Activated T-cell treated with anti-CD3 and anti-CD28 coated beads, Interleukin-2, amount 50 U/mL, for 1 hour (primary cell): ENCODE measurements around the gene SERPINA7.
"Not testable (repeated sequence)": the region's sequence is repeated elsewhere in the genome, so short reads cannot be mapped to it uniquely, and the experiment has no call there.

Experiments
- DNase-seq: peaks from one replicate; pipeline ENCODE4 v3.0.0-alpha.2; 2020

SERPINA7 gene, protein sequence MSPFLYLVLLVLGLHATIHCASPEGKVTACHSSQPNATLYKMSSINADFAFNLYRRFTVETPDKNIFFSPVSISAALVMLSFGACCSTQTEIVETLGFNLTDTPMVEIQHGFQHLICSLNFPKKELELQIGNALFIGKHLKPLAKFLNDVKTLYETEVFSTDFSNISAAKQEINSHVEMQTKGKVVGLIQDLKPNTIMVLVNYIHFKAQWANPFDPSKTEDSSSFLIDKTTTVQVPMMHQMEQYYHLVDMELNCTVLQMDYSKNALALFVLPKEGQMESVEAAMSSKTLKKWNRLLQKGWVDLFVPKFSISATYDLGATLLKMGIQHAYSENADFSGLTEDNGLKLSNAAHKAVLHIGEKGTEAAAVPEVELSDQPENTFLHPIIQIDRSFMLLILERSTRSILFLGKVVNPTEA

DNA sequence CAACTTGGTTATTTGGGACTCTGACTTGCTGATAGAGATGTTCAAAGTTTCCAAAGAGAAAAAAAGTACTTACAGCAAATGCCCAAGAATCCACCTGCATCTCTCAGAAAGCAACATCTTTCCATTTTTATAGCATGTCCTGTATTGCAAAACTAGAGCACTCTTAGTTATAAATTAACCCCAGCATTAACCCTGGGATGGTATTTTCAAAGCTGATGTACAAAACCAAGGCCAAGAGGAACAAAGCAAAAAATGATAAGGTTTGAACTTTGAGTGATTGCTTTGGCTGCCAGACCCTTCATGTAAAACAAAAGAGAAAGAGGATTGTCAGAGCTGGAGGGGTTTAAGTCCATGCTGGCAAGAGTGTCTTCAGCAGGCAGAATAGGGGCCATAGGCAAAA, at the start of gene SERPINA7:
TSS of gene SERPINA7 (minus strand) at position 103 of the 400 bp plus-strand sequence. CDS start 1,669 bp downstream, outside the sequence.
- no peak for DNase-seq

DNA sequence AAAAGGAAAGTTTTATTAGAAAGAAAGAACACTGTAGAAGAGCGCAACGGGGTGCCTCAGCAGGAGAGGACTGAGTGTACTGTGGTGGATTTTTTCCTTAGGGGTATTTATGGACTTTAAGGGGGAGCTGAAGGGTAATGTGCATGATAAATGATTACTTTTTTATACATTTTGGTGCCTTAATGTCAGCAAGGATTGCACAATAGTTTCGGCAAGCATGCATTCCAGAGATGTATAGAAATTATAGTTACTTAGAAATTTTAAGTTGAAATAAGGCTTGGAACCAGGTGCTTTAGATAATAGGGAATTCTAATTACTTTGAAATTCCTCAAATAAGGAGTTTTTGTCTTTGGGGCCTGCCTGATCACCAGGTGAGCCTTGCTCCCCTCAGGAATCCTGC, 30.5 kb upstream of the SERPINA7 start:
- DNase-seq, result no peak

DNA sequence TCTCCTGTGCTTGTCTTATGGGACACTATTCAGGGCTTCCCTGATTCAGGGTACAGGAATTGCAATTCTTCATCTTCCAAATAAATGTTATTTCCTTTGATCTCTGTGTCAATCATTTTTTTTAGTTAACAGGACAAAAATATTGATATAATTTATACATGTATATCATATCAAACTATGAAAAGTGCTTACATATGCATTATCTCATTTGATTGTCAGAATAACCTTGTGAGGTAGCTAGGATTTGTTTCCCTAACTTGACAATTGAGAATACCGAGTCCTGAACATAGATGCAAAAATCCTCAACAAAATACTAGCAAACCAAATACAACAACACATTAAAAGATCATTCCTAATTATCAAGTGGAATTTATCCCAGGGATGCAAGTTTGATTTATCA, 11.5 kb upstream of the SERPINA7 start:
- no peak for DNase-seq

DNA sequence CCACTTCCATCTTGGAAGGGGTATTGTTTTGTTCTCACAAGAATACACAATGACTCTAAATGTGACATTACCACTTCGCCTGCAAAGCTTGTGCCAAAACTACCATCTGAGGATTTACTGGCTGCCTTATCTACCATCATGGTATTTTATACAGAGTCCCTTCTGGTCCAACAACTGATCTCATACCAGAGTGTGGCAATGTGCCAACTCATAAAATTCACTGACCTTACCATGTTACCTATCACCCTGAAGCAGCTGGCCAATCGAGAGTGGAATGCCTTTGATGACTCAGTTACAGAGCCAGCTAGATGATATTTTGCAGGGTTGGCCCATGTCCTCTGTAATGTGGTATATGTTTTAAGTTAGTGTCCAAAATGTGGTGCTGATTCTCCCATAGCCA, 3.8 kb upstream of the SERPINA7 start:
- DNase-seq, result no peak

DNA sequence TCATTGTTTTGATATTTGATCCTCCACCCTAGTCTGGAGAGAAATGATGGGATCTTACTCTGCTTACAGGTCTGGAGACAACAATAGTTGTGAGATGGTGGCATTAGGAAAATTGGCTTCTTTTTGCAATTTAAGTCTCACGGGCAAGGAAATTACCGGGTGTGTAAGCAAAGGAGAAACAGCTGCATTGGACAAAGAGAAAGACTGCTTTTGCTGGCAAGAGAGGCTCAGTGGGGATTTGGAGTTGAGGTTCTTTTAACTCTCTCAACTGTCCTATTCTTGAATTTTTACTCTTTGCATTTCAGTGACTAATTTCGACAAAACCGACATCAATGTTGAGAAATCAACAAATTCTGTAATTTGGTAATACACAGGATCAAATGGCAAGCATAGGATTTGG, 2.3 kb upstream of the SERPINA7 start:
- no peak for DNase-seq

DNA sequence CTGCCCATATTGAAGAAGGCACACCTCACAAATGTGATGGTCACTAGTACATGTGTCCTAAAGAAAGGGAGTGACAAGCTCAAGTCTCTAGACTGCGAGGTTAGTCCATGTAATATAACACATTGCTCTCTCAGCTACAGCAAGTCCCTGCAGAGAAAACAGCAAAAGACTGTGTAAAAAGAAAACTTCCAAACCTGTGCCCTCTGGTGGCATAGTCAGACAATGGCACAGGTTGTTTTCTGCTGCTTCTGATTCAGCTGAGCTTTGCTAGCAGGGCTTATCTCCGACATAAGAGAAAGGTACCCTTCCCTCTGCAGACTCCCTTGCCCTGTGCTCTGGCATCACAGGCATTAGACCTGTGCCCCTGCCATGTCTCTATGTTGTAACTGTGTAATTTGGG, 1.4 kb upstream of the SERPINA7 start:
- no peak for DNase-seq

DNA sequence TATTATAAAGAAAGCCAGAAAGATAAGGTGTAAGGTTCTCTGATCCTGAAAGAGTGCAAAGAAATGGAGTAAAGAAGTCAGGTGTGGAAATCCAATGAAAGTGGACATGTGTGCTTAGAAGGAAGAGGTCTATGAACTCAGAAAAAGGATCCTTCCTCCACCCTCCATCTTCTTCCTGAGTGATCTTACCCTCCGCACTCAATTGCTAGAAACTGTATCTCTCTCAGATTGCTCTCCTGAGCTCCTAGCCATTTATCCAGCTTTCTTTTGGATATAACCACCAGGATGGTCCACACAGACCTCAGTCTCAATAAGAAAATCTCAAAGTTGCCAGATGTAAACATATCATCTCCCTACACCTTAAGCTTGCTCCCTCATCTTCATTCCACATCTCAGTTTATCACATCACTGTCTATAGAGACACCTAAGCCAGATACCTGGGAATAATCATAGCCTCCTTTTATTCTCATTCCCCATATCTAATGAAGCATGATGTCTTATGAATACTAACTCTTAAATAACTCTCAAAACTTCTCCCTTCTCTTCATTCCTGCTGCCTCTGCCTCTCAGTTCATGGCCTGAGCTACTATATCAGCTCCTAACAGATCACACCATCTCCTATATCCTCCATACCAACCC, 573 bp downstream of the SERPINA7 start:
- DNase-seq, result no peak

DNA sequence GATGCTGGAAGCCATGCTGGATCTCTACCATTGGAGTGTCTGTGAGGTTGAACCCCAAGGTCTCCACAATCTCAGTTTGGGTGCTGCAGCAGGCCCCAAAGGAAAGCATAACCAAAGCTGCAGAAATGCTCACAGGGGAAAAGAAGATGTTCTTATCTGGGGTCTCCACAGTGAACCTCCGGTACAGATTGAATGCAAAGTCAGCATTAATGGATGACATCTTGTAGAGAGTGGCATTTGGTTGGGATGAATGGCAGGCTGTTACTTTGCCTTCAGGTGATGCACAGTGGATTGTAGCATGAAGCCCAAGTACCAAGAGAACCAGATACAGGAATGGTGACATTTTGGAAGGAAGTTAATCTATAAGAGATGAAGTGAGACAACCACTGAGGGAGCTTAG, 1.8 kb downstream of the SERPINA7 start:
- no peak for DNase-seq

DNA sequence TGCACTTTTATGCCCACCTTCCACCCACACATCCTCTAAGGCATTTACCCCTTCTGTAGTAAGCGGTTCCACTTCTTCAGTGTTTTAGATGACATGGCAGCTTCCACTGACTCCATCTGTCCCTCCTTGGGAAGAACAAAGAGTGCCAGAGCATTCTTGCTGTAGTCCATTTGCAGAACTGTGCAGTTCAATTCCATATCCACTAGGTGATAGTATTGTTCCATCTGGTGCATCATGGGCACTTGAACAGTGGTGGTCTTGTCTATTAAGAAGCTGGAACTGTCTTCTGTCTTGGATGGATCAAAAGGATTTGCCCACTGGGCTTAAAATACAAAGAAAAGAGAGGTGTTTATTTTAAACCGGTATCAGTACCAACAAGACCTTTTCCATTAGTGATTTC, 3.5 kb downstream of the SERPINA7 start:
- DNase-seq, result no peak

DNA sequence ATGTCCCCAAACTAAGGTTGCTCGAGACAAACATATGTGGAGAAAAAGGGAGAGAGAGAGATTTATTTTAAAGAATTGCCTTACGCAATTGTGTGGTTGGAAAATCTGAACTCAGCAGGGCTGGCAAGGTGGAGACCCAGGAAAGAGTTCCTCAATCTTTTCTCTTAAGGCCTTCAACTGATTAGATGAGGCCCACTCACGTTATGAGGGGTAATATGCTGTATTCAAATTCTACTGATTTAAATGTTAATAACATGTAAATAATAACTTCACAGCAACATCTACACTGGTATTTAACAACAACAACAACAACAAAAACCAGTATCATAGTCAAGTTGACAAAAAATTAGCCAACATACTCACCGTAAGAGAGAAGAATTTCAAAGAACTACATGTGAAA, 14.6 kb downstream of the SERPINA7 start:
- no peak for DNase-seq

DNA sequence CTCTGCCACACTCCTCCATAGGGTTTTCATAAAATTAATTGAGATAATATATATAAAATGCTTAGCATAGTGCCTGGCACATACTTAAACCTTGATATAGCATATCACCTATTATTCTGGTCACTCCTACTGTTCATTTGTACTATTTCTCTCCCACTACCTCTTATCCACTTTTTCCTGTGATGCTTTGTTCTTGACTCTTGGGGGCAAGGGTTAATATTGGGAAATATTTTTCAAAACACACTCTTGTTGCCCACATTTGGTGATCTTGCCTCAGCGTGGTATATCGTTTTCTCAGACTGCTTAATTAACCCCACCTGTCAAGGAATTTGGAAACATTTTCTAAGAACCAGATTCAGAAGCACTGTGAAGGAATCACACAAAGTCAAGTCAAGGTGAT, 16.3 kb downstream of the SERPINA7 start:
- no peak for DNase-seq

DNA sequence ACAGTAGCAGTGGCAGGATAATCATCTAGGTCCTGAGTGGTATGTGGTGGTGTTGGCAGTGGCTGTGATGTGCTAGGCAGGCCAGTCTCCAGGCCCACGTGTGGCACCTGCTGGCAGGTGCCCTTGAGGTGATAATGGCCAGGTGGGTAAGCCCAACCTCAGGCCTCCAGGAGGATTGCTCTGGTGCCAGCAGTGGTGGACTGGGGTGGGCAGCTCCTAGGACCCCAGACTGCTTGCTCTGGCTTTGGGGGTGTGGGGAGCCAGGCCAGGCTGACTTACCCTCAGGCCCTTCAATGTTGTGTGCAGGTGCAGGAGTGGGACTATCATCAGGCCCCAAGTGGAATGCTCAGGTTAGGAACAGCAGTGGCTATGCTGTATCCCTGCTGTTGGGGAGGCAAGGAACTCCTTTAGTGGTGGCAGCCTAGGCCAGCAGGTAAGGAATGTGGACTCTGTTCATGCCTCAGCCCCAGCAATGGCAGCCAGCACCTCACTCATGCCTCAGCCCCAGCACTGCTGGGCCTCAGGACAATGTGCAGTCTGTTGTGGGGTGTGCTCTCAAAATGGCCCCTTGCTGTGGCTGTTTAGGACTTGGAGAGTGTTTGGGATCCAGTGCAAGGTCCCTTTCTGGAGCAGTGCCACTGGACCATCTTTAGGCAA, 24.3 kb downstream of the SERPINA7 start:
- no peak for DNase-seq

DNA sequence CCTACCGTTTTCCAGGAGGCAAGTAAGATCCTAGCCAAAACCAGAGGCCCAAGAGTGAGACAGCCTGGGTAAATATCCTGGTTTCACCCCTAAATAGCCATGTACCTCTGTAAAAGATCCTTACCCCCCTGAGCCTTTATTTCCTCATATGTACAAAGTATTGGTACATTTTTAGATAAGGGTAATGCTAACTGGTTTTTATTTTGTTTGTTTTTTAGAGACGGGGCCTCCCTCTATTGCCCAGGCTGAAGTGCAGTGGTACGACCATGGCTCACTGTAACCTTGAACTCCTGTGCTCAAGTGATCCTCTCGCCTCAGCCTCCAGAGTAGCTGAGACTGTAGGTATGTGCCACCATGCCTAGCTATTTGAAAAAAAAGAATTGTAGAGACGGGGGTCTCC, 29.4 kb downstream of the SERPINA7 start:
- no peak for DNase-seq

DNA sequence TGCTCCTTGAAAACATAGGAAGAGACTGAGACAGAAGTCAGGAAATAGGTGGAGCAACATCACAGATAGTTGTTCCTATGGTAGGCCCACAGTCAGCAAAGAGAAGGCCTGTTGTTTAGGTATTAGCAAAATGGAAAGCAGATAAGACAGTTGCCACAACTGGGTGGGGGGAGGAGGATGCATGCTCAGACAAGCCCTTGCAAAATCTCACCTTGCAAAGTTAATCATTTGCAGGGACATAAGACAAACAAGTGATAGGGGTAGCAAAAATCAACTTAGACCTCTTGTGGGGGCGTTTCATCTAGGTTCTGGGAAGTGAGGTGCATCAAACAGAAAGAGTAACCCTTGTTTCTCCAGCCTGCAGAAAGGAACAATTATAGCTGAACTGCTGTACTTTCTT, 30.7 kb downstream of the SERPINA7 start:
- no peak for DNase-seq

DNA sequence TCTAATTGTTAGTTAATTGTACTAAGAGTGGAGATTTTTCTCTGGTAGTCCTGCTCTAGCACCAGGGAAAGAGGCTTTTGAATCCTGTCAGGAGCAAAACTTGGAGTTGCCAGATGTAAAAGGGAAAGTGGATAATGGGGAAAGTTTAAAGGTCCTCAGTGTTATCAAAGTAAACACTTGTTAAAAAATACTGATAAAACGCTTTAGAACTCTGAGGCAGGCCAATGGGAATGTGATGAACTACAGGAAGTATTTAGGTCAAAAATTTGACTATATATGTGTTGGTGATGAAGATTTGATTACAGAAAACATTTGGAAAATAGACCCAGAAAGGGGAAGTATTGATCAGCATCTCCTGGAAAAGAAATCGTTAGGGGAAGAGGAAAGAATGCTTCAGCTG, 32.8 kb downstream of the SERPINA7 start:
- no peak for DNase-seq

DNA sequence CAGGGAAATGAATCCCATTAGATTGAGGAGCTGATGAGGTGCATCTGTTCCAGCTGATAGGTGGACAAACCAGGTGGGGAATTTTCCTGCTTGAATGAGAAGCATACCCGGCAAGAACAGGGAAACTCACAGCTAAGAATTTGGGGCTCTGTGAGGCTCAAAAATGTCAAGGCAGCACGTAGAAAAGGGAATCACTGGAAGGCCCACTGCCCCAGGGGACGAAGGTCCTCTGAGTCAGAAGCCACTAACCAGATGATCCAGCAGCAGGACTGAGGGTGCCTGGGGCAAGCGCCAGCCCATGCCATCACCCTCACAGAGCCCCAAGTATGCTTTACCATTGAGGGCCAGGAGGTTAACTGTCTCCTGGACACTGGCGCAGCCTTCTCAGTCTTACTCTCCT, 37.9 kb downstream of the SERPINA7 start:
- not testable (repeated sequence) for DNase-seq

DNA sequence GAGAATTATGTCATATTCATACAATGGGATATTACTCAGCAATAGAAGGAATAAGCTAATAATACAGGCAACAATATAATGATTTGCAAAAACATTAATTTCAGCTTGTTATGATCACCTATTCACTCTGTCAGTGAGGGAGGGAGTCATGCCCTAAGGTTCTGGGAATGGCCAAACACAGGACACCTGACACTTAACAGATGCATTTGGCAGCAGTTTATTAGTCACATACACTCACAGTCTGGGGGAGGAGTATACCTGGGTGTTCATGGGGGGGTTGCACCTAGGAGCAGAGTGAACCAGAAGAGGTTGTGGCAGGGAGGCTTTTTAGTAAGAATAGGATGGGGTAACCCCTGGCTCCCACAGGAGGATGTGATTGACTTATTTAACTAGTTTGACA, 38.3 kb downstream of the SERPINA7 start:
- no peak for DNase-seq

DNA sequence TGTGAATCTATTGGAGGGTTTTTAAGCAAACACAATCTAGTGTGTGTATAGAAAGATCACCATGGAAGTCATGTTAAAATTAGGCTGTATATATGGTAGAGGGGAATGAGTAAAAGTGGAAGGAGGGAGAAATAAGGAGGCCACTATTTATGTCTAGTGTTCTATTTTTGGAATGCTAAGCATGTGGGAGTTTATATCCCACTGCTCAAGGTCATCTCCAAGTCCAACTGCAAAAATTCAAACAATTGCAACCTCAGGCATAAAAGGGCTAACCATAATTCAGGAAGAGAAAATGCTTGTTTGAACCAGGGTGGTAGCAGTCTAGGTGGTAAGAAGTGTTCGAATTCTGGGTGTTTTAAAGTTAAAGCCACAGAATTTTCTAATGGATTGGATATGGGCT, 39.2 kb downstream of the SERPINA7 start:
- no peak for DNase-seq

DNA sequence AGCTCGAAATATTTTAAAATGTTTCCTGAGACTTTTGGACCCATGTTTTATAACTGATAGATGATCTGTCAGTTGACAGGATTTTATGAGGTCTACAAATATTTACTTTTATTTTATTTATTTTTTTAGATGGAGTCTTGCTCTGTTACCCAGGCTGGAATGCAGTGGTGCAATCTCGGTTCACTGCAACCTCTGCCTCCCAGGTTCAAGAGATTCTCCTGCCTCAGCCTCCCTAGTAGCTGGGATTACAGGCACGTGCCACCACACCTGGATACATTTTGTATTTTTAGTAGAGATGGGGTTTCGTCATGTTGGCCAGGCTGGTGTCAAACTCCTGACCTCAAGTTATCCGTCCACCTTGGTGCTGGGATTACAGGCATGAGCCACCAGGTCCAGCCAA, 50.0 kb downstream of the SERPINA7 start:
- not testable (repeated sequence) for DNase-seq
